Bronchial epithelial cell (primary cell): ENCODE data around the gene IL17REL. TPM values are rescaled to one million over a fixed set of nuclear protein-coding genes. Genes with fewer than 3 reads are reported as not detected.

Experiments used
- DNase-seq: peaks from one replicate; pipeline ENCODE4 v3.0.0-alpha.2; 2010; ENCODE audit warnings: low read depth
- FAIRE-seq: peaks from 2 replicates; lab custom pipeline; 2011; peaks lifted over from hg19 to GRCh38; lab: Jason Lieb, UNC
- H3K27me3 ChIP-seq: 2 replicates; pipeline ENCODE4 v1.5.1; 2011; ENCODE audit warnings: low read length; ENCODE audit not compliant: control insufficient read depth, insufficient read depth
- H3K36me3 ChIP-seq: 2 replicates; pipeline ENCODE4 v1.5.1; 2011; ENCODE audit warnings: low read length; ENCODE audit not compliant: control insufficient read depth, insufficient read depth
- H3K4me3 ChIP-seq: 2 replicates; pipeline ENCODE4 v1.5.1; 2011; ENCODE audit warnings: mild to moderate bottlenecking, low read depth, low read length, control low read depth
- total RNA-seq: library from RNA; depleted of rRNA; stranded (reverse); fragments of >200 nt; gene quantifications from 2 replicates; pipeline ENCODE4 v1.2.1, GENCODE V29; 2014
- TF ChIP-seq, protein P1 (sequence below): IDR thresholded peaks from 2 replicates; pipeline ENCODE4 v1.5.1; 2011; ENCODE audit warnings: mild to moderate bottlenecking, moderate library complexity, low read length, control low read depth, inconsistent platforms; ENCODE audit not compliant: insufficient read depth, severe bottlenecking

The IL17REL gene
- total RNA-seq, 1 donor from 2014 or later = not detected

DNA sequence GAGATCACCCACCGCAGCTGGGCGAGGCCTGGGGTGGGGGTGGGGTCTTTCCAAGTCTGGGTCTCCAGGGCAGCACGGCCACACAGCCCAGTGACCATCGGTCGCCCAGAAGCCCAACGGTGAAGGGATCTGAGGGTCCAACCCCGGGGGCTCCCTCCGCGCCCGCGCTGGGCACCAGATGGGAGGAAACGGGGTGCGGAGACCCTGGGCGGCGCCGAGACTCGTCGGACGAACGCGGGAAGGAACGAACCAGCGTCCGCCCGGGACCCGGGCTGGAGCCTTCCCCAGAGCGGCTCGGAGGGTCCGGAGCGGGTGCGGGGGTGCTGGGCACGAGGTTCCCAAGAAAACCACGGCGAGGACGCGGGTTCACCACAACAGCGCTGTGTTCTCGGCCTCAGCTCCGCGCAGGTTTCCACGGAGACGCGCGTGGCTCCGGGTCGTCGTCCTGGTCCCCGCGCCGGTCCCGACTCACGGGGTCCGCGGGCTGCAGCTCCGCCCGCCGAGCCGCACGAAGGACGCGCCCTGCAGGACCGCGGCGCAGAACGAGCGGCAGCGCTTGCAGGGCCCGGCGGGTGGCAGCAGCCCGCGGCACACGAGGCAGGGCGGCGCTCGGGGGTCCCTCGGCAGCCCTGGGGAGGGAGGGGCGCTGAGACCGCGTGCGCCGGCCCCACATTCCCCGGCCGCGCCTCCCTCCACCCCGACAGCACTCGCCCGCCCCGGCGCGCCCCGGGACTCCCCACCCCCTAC, 2.3 kb upstream of the IL17REL start:
- DNase-seq (no peak), FAIRE-seq (no peak)
- no peak overlapping the region for H3K4me3 ChIP-seq
- TF ChIP-seq, protein P1, sequence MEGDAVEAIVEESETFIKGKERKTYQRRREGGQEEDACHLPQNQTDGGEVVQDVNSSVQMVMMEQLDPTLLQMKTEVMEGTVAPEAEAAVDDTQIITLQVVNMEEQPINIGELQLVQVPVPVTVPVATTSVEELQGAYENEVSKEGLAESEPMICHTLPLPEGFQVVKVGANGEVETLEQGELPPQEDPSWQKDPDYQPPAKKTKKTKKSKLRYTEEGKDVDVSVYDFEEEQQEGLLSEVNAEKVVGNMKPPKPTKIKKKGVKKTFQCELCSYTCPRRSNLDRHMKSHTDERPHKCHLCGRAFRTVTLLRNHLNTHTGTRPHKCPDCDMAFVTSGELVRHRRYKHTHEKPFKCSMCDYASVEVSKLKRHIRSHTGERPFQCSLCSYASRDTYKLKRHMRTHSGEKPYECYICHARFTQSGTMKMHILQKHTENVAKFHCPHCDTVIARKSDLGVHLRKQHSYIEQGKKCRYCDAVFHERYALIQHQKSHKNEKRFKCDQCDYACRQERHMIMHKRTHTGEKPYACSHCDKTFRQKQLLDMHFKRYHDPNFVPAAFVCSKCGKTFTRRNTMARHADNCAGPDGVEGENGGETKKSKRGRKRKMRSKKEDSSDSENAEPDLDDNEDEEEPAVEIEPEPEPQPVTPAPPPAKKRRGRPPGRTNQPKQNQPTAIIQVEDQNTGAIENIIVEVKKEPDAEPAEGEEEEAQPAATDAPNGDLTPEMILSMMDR = no peak
- peaks cover 26% of the 10 kb centered on the region for H3K27me3 ChIP-seq
- H3K36me3 ChIP-seq = no peaks in the 10 kb centered on the region

DNA sequence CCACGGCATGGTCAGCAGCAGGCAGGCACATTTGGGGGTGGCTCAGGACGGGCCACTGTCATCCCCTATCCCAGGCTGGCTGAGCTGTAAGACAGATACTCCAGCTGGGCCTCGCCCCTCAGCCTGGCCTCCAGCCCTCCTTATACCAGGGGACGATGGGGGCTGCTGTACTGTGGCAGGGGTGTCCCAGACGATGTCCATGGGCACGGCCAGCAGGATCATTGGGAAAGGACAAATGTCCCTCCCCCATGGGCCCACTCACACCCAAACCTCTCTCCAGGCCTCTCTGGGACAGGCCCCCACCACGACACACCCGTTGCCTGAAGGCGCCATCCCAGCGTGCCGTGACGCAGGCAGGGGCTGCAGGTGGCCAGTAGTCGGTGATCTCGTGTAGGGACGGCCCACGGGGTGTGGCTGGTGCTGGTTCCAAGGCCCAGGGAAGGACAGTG, 1.5 kb upstream of the IL17REL start:
- FAIRE-seq = no peak
- no peaks in the 10 kb centered on the region for H3K36me3 ChIP-seq
- peaks cover 26% of the 10 kb centered on the region for H3K27me3 ChIP-seq
- TF ChIP-seq, protein P1 = no peak
- no peak for DNase-seq
- H3K4me3 ChIP-seq = no peak overlapping the region

DNA sequence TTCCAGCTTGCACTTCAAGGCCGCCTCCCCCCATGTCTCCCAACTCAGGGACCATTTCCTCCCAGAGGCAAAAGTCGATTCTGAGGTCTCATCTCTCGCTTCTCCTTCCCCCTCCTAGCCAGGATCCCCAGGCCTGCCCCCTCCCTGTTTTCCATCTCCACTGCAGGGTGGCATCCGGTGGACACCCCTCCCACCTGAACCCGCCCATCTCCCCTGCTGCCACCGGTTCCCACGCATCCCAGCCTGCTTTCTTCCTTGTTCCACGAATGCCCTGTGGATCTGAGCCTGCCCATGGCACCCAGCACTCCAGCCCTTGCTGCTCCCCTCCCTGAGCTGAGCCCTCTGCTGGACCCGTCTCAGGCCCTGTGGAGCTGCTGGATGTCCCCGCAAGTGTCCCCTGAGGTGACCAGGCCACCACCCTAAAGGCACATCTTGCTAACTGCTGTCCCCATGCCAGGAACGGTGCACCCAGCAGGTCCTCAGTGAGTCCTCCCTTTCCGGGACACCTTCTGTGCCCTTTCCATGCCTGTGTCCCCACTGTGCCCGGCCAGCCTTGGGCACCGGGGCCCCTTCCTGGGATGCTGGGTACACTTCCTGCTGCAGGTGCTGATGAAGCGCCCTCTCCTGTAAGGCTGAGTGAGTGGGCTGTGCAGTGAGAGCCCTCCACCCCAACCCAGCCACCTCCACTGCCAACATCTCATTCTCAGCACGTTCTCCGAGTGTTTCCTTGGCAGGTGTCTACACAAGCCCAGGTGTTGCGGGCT, 936 bp downstream of the IL17REL start:
- TF ChIP-seq, protein P1 = no peak
- DNase-seq = no peak
- Histone ChIP-seq H3K36me3 (no peaks in the 10 kb centered on the region), H3K4me3 (no peak overlapping the region), H3K27me3 (peaks cover 26% of the 10 kb centered on the region)
- FAIRE-seq = no peak

DNA sequence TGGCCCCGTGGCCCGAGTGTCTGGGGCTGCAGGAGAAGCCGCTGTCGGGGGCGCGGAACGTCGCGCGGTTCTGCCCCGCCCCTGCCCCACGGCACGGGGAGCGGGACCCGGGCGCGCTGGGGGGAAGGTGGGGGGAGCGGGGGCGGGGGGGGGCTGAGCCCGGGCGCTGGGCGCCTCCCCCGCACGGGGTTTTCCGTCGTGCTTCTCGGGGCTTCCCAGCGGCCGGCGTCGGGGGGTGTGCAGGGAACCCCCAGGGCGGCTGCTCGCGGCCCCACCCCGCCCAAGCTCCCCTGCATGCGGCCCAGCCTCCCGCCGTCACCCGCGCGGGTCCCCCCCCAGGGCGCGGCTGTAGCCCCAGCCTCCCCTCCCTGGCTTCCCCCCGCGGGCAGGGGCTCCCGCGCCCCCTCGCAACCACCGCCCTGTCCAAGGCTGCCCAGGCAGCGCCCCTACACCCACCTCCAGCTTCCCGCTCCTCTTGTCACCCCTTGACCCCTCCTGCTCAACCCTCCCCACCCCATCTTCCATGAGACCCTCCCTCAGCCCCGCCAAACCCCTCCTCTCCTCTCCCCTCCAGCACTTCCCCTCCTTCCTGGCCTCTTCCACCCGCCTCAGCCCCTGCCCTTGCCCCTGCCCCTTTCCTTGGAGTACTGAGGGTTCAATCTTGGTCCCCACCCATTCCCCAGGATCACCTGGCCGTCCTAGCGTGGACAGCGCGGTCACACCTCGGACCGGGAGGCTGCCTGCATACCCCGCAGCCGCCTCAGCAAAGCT, 1.7 kb downstream of the IL17REL start:
- Histone ChIP-seq H3K27me3 (peaks cover 26% of the 10 kb centered on the region), H3K4me3 (no peak overlapping the region), H3K36me3 (no peaks in the 10 kb centered on the region)
- DNase-seq = no peak
- TF ChIP-seq, protein P1 = no peak
- no peak for FAIRE-seq

DNA sequence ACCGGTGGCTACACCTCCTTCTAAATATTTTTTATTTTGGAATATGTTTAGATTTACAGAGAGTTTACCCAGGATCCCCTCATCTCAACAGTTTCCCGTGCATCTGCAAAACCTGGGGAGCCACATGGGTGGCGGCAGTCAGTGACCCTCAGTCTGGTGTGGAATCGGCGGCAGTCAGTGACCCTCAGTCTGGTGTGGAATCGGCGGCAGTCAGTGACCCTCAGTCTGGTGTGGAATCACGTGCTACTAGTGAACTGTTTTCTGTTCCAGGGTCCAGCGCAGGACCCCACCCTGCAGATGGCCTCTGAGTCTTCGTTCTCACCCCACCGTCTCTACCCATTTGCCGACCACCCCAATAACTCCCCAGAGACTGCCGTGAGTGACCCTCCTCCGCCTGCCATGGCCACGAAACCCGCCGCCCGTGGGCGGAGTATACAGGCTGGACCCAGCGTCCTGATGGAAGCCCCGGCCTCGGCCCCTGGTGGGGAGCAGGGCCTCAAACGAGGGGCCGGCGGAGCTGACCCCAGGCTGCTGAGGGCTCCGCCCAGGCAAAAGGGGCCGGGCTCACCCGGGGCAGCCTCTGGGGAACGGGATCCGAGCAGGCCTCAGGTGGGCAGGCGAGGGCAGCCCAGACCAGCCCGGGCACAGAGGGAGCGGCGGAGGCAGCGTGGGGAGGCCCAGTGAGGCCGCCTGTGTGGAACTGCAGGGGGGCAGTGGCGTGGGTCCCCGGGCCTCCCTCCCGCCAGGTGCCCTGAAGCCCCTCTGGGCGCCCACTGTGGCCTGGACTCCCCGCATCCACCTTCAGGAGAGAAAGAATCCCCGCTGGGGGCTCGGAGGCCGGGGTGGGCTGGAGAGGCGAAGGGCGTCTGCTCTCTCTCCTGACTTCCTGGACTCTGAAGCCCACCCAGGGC, 2.5 kb downstream of the IL17REL start:
- Histone ChIP-seq H3K4me3 (no peak overlapping the region), H3K36me3 (no peaks in the 10 kb centered on the region), H3K27me3 (peaks cover 26% of the 10 kb centered on the region)
- TF ChIP-seq, protein P1 = no peak
- no peak for DNase-seq
- peak; percentile 88 for FAIRE-seq
